Measurements from ENCODE around the gene MAP3K19. TPM values are rescaled to one million over a fixed set of nuclear protein-coding genes. Genes with fewer than 3 reads are reported as not detected.

The MAP3K19 gene
- total RNA-seq, 1 donor from 2014 or later = not detected

DNA sequence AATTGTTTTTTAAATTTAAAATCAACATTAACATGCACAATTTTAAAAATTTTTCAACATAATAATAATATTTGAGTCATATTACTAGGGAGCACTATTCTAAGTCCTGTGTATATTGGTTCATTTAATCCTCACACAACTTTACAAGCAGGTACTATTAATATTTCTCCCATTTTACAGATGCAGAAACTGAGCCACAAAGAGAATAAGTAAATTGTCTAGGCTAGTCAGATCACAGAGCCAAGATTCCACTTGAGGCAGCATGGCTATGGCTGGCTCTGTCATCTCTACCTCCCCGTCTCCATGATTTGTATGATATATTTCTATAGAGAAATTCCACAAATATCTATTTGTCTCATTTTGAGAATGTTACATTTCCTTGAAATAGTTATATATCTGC, 113.5 kb downstream of the MAP3K19 start:
- Mint-ChIP-seq H3K27ac (no peak overlapping the region), H3K4me3 (ENCODE audit: low read depth) (no peak overlapping the region), H3K4me1 (ENCODE audit: low read depth) (peaks cover 42% of the 10 kb centered on the region), H3K36me3 (ENCODE audit: low read depth) (peaks cover 47% of the 10 kb centered on the region), H3K9me3 (no peaks in the 10 kb centered on the region), H3K27me3 (ENCODE audit: low read depth) (no peaks in the 10 kb centered on the region)
- intact Hi-C loops (cut with micrococcal nuclease) = no loop called here
- no peak for DNase-seq (ENCODE audit: low spot score)

DNA sequence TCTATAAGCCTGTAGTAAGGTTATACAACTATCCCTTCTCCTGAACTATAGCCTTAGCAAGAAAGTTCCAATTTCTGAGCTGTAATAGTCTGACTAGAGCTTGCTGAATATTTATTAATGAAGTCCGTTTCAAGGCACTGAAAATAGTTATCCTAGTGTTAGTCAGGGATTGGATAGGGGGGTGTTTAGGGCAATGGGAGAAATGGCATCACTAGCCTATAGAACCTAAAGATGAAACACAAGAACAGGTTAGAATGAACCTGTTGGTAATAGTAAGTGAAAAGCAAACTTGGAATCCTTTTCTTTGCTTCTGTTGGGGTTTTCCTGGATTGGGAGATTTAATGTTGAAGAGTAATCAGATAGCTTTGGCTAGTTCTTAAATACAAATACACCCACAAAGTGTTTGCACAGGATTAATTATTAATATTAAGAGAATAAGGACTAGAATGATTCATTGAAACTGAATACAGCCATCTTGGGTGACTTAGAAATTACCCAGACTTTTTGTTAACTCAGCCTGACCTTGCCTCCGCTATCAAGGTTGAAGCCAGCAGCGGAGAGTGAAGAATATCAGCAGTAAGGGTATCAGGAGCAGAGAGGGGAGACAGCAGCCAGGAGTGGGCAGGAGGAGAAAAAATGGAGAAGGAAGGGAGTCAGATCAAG, 114.3 kb downstream of the MAP3K19 start:
- intact Hi-C loops (cut with micrococcal nuclease) = no loop called here
- Mint-ChIP-seq H3K4me1 (ENCODE audit: low read depth) (peaks cover 40% of the 10 kb centered on the region), H3K4me3 (ENCODE audit: low read depth) (no peak overlapping the region)

DNA sequence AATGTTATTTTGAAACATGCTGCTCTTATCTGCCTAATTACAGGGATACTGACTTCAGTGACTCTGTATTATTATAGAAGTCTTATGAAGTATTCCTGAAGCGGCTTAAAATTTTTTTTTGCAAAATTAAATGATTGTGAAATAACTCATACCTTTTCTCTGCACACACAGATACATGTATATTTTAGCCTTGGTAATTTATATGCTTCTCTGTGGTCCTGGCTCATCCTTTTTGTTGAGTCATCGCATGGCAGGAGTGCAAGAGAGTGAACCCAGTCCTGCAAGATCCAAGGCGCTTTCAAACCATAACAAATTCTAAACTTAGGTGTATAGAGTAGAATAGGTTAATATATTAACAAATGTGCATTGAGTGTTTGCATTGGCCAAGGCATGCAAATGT, 120.1 kb downstream of the MAP3K19 start:
- no peaks in the 10 kb centered on the region for H3K9me3 Mint-ChIP-seq
- intact Hi-C loops (cut with micrococcal nuclease) = no loop called here
- no peak overlapping the region for H3K27ac Mint-ChIP-seq
- H3K36me3 Mint-ChIP-seq (ENCODE audit: low read depth) = peaks cover 54% of the 10 kb centered on the region
- H3K4me1 Mint-ChIP-seq (ENCODE audit: low read depth) = peaks cover 40% of the 10 kb centered on the region
- H3K27me3 Mint-ChIP-seq (ENCODE audit: low read depth) = no peaks in the 10 kb centered on the region
- H3K4me3 Mint-ChIP-seq (ENCODE audit: low read depth) = no peak overlapping the region
- no peak for DNase-seq (ENCODE audit: low spot score)

More for the DNA sequence above, 114.3 kb downstream of the MAP3K19 start:
- Mint-ChIP-seq H3K36me3 (ENCODE audit: low read depth) (peaks cover 43% of the 10 kb centered on the region), H3K27me3 (ENCODE audit: low read depth) (no peaks in the 10 kb centered on the region), H3K27ac (no peak overlapping the region), H3K9me3 (no peaks in the 10 kb centered on the region)
- DNase-seq (ENCODE audit: low spot score) = no peak

DNA sequence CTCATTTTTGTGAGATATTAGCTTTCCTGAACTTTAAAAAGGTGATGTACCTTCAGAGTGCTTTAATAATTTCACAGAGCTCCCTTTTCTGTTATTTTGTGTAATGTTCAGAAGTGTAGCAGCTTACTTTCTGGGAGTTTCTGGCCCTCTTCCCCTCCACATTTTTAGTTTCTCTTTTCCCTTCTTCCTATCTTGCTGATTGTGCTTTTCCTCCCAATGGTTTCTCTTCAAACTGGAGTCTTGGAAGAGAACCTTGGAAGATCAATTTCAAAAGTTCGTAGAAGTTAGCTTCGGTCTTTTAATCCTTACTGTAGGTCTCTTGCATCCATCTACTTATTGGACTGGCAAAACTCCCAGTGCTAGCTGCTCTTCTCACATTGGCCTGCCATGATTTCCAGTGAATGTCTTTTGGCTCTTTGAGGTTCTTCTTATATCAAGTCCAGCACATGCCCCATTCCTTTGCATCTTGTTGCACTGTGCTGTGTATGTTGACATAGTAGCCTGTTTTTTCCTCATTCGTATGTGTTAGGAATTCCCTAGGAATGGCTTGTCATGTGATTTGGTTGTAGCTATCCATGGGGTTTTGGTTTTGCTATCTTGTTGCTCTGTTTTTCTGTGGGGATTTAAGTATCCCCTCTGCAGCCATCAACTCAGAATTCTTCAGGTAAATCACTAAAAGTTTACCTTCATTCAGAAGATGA, 120.9 kb downstream of the MAP3K19 start:
- peak overlapping the region; percentile 59 for H3K27ac Mint-ChIP-seq
- no peak overlapping the region for H3K4me3 Mint-ChIP-seq (ENCODE audit: low read depth)
- intact Hi-C loops (cut with micrococcal nuclease) = no loop called here
- no peak for DNase-seq (ENCODE audit: low spot score)
- H3K4me1 Mint-ChIP-seq (ENCODE audit: low read depth) = peaks cover 38% of the 10 kb centered on the region
- no peaks in the 10 kb centered on the region for H3K27me3 Mint-ChIP-seq (ENCODE audit: low read depth)
- H3K9me3 Mint-ChIP-seq = no peaks in the 10 kb centered on the region
- peaks cover 50% of the 10 kb centered on the region for H3K36me3 Mint-ChIP-seq (ENCODE audit: low read depth)

DNA sequence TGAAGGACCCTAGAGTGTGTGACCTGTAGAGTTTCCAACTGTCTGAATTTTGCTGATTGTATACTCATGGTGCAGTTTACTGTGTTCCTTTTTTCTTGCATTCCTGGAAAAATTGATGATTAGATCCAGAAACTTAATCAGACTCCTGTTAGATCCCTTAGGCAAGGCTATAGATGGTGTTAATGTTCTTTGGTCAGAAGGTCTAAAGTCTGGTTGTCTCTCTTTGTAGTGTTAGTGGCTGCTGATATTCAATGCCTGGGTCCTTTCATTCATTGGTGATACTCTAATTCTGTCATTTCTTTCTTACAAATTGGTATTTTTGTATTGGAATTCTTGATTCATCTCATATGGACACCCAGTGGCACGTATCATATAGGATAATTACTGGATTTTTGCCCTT, 122.3 kb downstream of the MAP3K19 start:
- Mint-ChIP-seq H3K4me1 (ENCODE audit: low read depth) (peaks cover 39% of the 10 kb centered on the region), H3K9me3 (no peaks in the 10 kb centered on the region), H3K36me3 (ENCODE audit: low read depth) (peaks cover 45% of the 10 kb centered on the region), H3K27ac (peak overlapping the region; percentile 36), H3K27me3 (ENCODE audit: low read depth) (no peaks in the 10 kb centered on the region), H3K4me3 (ENCODE audit: low read depth) (no peak overlapping the region)
- intact Hi-C loops (cut with micrococcal nuclease) = no loop called here
- no peak for DNase-seq (ENCODE audit: low spot score)

DNA sequence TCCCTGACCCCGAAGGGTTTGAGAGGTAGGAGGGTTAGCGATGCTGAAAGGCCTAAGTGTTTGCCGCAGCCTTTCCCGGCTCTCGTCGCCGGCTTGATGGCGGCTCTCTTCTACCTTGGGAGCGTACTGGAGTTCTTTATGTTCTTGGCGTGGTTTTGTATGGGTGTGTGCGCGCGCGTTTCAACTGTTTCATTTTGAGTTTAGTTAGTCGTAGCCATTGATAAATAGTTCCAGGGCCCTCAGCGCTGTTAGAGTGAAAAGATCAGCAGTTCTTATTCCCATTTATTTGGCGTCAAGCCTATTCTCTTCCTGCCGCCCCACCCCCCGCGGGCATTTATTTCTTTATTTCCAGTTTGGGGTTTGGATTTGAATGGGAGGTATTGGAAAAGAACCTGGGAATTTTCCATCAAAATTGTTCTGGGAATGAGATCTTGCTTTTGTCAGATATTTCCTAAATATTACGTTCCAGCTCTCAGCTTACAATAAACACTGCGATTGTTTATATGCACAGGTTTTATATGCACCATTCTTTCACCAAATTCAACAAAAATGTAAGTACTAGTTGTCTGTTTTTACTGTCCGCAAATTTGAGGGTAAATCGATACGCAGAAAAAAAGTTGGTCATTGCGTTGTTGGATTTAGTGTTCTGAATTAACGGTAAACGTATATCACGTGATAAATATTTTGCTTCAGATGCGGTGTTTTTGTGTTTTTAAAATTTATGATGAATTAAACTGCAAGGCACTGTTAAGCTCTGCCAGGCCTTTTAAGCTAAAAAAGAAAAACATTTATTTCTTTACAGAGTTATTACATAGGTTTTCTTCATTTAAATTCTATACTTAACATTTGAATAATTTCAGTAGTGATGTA, 127.7 kb downstream of the MAP3K19 start:
- Mint-ChIP-seq H3K36me3 (ENCODE audit: low read depth) (peaks cover 35% of the 10 kb centered on the region), H3K4me3 (ENCODE audit: low read depth) (peak overlapping the region; percentile 99), H3K9me3 (no peaks in the 10 kb centered on the region), H3K4me1 (ENCODE audit: low read depth) (peaks cover 22% of the 10 kb centered on the region), H3K27ac (peak overlapping the region; percentile 98), H3K27me3 (ENCODE audit: low read depth) (peaks cover 1% of the 10 kb centered on the region)
- DNase-seq (ENCODE audit: low spot score) = no peak
- intact Hi-C loops (cut with micrococcal nuclease) = loop anchor here (2.0 to 5.0 kb wide), 4 partner anchors 23 to 1198 kb away; partner anchors contain the start of gene CXCR4

DNA sequence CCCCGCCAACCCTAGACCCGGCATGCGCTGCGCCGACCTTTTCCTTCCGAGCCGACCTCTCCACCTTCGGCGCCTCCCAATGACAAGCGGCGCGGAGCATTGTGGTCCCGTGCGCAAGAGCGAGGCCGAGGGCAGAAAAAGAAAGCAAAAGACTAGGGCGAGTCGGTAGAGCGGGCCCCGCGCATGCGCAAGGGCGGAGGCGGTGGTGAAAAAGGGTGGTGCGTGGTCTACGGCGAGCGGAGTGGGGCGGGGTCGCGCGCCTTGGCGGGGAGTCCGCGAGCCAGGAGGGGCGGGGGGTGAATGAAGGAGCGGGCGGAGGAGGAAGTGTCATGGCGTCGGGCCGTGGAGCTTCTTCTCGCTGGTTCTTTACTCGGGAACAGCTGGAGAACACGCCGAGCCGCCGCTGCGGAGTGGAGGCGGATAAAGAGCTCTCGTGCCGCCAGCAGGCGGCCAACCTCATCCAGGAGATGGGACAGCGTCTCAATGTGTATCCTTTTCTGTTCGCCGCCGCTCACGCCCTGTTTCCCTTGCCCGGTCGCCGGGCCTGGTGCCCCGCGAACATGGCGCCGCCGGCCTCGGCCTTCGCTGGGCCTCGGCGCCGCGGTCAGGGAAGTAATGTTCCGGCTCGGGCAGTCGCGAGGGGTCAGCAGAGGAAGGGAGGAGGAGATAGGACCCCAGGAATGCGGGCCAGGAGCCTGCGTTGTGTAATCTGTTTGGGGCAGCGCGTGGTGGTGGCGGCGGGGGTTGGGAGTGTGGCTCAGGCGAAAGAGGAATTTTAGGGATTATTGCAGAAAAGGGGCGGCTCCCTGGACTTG, 128.5 kb downstream of the MAP3K19 start, which contains the start of gene CCNT2:
Gene CCNT2 (plus strand): TSS at position 297 of the 815 bp plus-strand sequence. CDS start 33 bp downstream, at position 330.
- Mint-ChIP-seq H3K36me3 (ENCODE audit: low read depth) (peaks cover 29% of the 10 kb centered on the region), H3K4me1 (ENCODE audit: low read depth) (peaks cover 20% of the 10 kb centered on the region), H3K27me3 (ENCODE audit: low read depth) (peaks cover 3% of the 10 kb centered on the region), H3K27ac (peak within 1 kb of the TSS; percentile 98), H3K9me3 (peaks cover under 1% of the 10 kb centered on the region), H3K4me3 (ENCODE audit: low read depth) (peak within 1 kb of the TSS; percentile 99)
- intact Hi-C loops (cut with micrococcal nuclease) = loop anchor here (1.0 to 5.0 kb wide), 10 partner anchors 24 to 1199 kb away; partner anchors contain the start of genes CXCR4, MCM6, R3HDM1 and RAB3GAP1
- peak; percentile 100 for DNase-seq (ENCODE audit: low spot score)

DNA sequence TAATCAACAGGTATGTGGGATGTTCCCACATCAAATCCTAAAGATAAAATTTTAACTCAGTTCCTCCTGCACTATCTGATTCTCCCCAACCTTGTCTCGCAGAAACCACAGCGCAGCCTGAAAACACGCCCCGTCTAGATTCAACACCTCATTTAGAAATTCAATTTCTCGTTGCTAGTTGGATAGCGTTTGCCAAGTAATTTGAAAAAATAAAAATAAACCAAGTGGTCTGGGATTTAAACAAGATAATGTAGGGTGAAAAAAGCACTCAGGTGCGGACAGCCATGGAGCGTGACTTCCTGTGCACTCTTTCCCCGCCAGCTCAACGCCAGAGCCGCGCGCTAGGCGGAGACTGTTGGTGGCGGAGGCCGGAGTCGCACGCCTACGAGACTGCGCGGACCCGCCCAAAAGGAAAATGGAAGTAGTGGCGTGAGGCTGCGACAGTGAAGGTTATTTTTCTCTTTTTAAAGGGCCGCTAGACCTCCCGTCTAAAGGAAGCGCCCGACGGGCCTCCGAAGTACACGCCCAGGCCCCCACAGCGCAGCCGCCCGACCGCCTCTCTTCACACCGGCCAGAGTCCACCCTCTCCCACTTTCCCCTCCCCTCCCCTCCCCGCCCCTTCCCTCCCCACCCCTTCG, 129.2 kb downstream of the MAP3K19 start:
- H3K27me3 Mint-ChIP-seq (ENCODE audit: low read depth) = peaks cover 6% of the 10 kb centered on the region
- peaks cover 23% of the 10 kb centered on the region for H3K36me3 Mint-ChIP-seq (ENCODE audit: low read depth)
- peak overlapping the region; percentile 99 for H3K4me3 Mint-ChIP-seq (ENCODE audit: low read depth)
- peak overlapping the region; percentile 98 for H3K27ac Mint-ChIP-seq
- peaks cover 17% of the 10 kb centered on the region for H3K4me1 Mint-ChIP-seq (ENCODE audit: low read depth)
- peak; percentile 90 for DNase-seq (ENCODE audit: low spot score)
- intact Hi-C loops (cut with micrococcal nuclease) = loop anchor here (1.0 to 5.0 kb wide), 10 partner anchors 25 to 1199 kb away; partner anchors contain the start of genes CXCR4, MCM6, R3HDM1 and RAB3GAP1
- H3K9me3 Mint-ChIP-seq = peaks cover 7% of the 10 kb centered on the region

DNA sequence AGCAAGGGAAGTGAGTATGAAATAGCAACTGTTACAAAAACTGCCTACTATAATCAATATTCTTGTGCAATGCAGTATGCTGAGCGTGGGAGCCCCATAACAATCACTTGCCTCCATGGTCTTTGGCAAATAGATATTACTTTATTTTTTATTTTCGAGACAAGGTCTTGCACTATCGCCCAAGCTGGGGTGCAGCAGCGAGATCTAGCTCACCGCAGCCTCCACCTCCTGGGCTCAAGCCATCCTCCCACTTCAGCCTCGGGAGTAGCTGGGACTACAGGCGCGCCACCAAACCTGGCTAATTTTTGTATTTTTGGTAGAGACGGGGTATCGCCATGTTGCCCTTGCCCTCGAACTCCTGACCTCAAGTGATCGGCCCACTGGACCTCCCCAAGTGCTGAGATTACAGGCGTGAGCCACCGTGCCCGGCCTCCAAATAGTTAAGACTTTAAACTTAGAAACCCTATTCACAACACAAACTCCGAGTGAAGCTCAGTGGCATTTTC, 129.8 kb downstream of the MAP3K19 start:
- Mint-ChIP-seq H3K9me3 (peaks cover 7% of the 10 kb centered on the region), H3K27ac (peak overlapping the region; percentile 98), H3K27me3 (ENCODE audit: low read depth) (peaks cover 6% of the 10 kb centered on the region), H3K4me1 (ENCODE audit: low read depth) (peaks cover 14% of the 10 kb centered on the region), H3K36me3 (ENCODE audit: low read depth) (peaks cover 20% of the 10 kb centered on the region), H3K4me3 (ENCODE audit: low read depth) (peak overlapping the region; percentile 99)
- no peak for DNase-seq (ENCODE audit: low spot score)
- intact Hi-C loops (cut with micrococcal nuclease) = loop anchor here (5.0 kb wide), 1 partner anchor 1200 kb away; the partner anchor contains the start of gene CXCR4
